ENCODE results near the gene NIN. TPM values are rescaled to one million over a fixed set of nuclear protein-coding genes. Genes with fewer than 3 reads are reported as not detected.

Gene NIN
- total and polyA plus RNA-seq, 2 of the 4 experiments (the other 2 are of a cell fraction) = 15.2 to 98.4 TPM

GRCh38 chr14:50794068-50794645 is 36.8 kb downstream of the NIN start:
- H3K4me2 ChIP-seq (ENCODE audit: low read depth, low read length) = no peak overlapping the region
- H2BK120ac ChIP-seq (ENCODE audit: low read depth, low read length) = no peak overlapping the region
- no peak overlapping the region for H3K4ac ChIP-seq (ENCODE audit: low read depth, low read length)
- H2BK20ac ChIP-seq (ENCODE audit: low read depth, low read length) = no peak overlapping the region
- H4K20me1 ChIP-seq (ENCODE audit: insufficient read depth, low read length) = peaks cover 8% of the 10 kb centered on the region; the same call in 1 of the 2 replicates
- no peak overlapping the region for H3K18ac ChIP-seq (ENCODE audit: low read depth, low read length)
- ChIA-PET CTCF (interaction anchor here (0.8 to 1.2 kb wide), 2 partner anchors 16 to 66 kb away, joined by 3 to 4 read pairs; no protein-coding TSS in a partner anchor), POLR2A (ENCODE audit: unreplicated experiment) (interaction anchor here (0.6 kb wide), 1 partner anchor 74 kb away, joined by 4 read pairs; no protein-coding TSS in a partner anchor)
- in situ Hi-C loops (cut with MboI; ENCODE audit: low sequenced_read_pairs) = no loop called here
- no peak overlapping the region for H4K8ac ChIP-seq (ENCODE audit: low read depth in 2 of 2, low read length in 2 of 2)
- H3K23ac ChIP-seq (ENCODE audit: low read depth, low read length) = no peak overlapping the region
- no CpG with 5 or more reads among the region's 8 CpGs for WGBS, 2 experiments (ENCODE audit: extremely low coverage in 2 of 2, insufficient read length in 1 of 2)
- no TSS peak for BruUV-seq (replicated peaks)
- no peak overlapping the region for H2AFZ ChIP-seq (replicated peaks; ENCODE audit: low read length, poor library complexity)
- H2AK5ac ChIP-seq (ENCODE audit: low read depth, low read length) = no peak overlapping the region
- dilution Hi-C loops (cut with HindIII; ENCODE audit: low sequenced_read_pairs, unreplicated experiment) = no loop called here
- no peak overlapping the region for H4K91ac ChIP-seq (ENCODE audit: insufficient read depth, low read depth, low read length)
- H3K36me3 ChIP-seq (ENCODE audit: control insufficient read depth, insufficient read depth, low read length) = peaks cover 9% of the 10 kb centered on the region
- no peak overlapping the region for H3K27ac ChIP-seq (ENCODE audit: insufficient read depth, low read length)
- peaks cover 18 to 81% of the 10 kb centered on the region in 2 experiments for H3K79me1 ChIP-seq (ENCODE audit: low read depth in 1 of 2, low read length in 2 of 2)
- H4K5ac ChIP-seq (ENCODE audit: low read depth, low read length) = no peak overlapping the region
- no peaks in the 10 kb centered on the region for H3K27me3 ChIP-seq (ENCODE audit: control insufficient read depth, insufficient read depth, low read length)
- no peak overlapping the region for H2BK15ac ChIP-seq (ENCODE audit: low read depth, low read length)
- no peak overlapping the region for H3K4me3 ChIP-seq (ENCODE audit: insufficient read depth, low read depth, low read length)
- H3K9me1 ChIP-seq (ENCODE audit: insufficient read depth, low read length) = peaks cover 23% of the 10 kb centered on the region
- no peak for DNase-seq
- intact Hi-C loops (cut with micrococcal nuclease) = loop anchor here (2.0 kb wide), 1 partner anchor 37 kb away; the partner anchor contains the start of gene NIN
- no peak overlapping the region for H3K56ac ChIP-seq (ENCODE audit: extremely low read depth, insufficient read depth, low read length)
- no peak for ATAC-seq (ENCODE audit: low read depth)
- H2AK9ac ChIP-seq (replicated peaks; ENCODE audit: low read depth, low read length, poor library complexity) = no peak overlapping the region
- peaks cover 19% of the 10 kb centered on the region for H3K4me1 ChIP-seq (ENCODE audit: control insufficient read depth, insufficient read depth, low read length)
- no peaks in the 10 kb centered on the region for H3K9me3 ChIP-seq (ENCODE audit: control insufficient read depth, insufficient read depth, low read length)
- TF ChIP-seq CEBPB (IDR thresholded peaks at IDR 0.05; ENCODE audit: low read depth, low read length) = no peak
- TF ChIP-seq NFE2L2 (IDR thresholded peaks at IDR 0.05; ENCODE audit: low read depth, low read length) = no peak
- TF ChIP-seq CHD1 (IDR thresholded peaks at IDR 0.05; ENCODE audit: low read depth, low read length) = no peak
- TF ChIP-seq SMC3 (IDR thresholded peaks at IDR 0.05; ENCODE audit: low read depth, low read length) = no peak
- TF ChIP-seq FOS (IDR thresholded peaks at IDR 0.05; ENCODE audit: low read depth, low read length) = no peak
- TF ChIP-seq RFX5 (IDR thresholded peaks at IDR 0.05; ENCODE audit: low read depth, low read length) = no peak
- no peak for TF ChIP-seq MAFK (IDR thresholded peaks at IDR 0.05; ENCODE audit: low read depth, low read length)
- TF ChIP-seq RCOR1 (IDR thresholded peaks at IDR 0.05; ENCODE audit: insufficient replicate concordance, low read length) = no peak
- no peak for TF ChIP-seq POLR2A (IDR thresholded peaks at IDR 0.05; ENCODE audit: low read depth, low read length)
- TF ChIP-seq, protein P1, sequence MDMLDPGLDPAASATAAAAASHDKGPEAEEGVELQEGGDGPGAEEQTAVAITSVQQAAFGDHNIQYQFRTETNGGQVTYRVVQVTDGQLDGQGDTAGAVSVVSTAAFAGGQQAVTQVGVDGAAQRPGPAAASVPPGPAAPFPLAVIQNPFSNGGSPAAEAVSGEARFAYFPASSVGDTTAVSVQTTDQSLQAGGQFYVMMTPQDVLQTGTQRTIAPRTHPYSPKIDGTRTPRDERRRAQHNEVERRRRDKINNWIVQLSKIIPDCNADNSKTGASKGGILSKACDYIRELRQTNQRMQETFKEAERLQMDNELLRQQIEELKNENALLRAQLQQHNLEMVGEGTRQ (IDR thresholded peaks at IDR 0.05; ENCODE audit: low read depth, low read length) = no peak
- no peak for TF ChIP-seq CTCF (conservative IDR thresholded peaks at IDR 0.05; ENCODE audit: low read depth, low read length)
- no peak for TF ChIP-seq MXI1 (IDR thresholded peaks at IDR 0.05; ENCODE audit: borderline replicate concordance, low read depth, low read length)
- TF ChIP-seq MAZ (IDR thresholded peaks at IDR 0.05; ENCODE audit: borderline replicate concordance, low read depth, low read length) = no peak
- H3K9ac ChIP-seq (ENCODE audit: low read depth, low read length) = no peak overlapping the region
- no peak overlapping the region for H2BK5ac ChIP-seq (ENCODE audit: low read depth, low read length, poor library complexity, severe bottlenecking)
- no peak overlapping the region for H3K14ac ChIP-seq (replicated peaks; ENCODE audit: low read depth, low read length)
